ENCODE results near the gene RBM6.

Gene RBM6

DNA sequence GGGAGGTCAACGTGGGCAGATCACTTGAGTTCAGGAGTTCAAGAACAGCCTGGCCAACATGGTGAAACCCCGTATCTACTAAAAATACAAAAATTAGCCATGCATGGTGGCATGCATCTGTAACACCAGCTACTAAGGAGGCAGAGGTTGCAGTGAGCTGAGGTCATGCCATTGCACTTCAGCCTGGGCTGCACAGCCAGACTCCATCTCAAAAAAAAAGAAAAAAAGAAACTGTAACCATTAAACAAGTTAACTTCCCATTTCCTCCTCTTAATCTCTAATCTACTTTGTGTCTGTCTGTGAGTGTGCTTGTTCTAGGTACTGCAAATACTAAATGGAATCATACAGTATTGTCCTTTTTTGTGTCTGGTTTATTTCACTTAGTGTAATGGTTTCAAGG lies 2.7 kb downstream of the RBM6 start:
- H3K36me3 ChIP-seq (ENCODE audit: control insufficient read depth in 2 of 2, insufficient read depth in 1 of 2, low read length in 2 of 2): peaks cover 6 to 16% of the 10 kb centered on the region in 2 experiments; a peak in 2 of 3 replicates
- POLR2A ChIA-PET: no interaction called here
- H3K4me1 ChIP-seq (ENCODE audit: control insufficient read depth, insufficient read depth, low read length): no peaks in the 10 kb centered on the region
- TF ChIP-seq GLIS1 (tag by site-specific recombination; IDR thresholded peaks at IDR 0.05): no peak
- TF ChIP-seq ZBTB17 (tag by site-specific recombination; IDR thresholded peaks at IDR 0.05): no peak
- no peak for TF ChIP-seq EGR2 (tag by site-specific recombination; IDR thresholded peaks at IDR 0.05; ENCODE audit: low read depth)
- TF ChIP-seq GLI4 (tag by site-specific recombination; IDR thresholded peaks at IDR 0.05): no peak
- no peak for TF ChIP-seq ZNF560 (tag by site-specific recombination; IDR thresholded peaks at IDR 0.05; ENCODE audit: borderline replicate concordance)
- TF ChIP-seq KLF16 (tag by site-specific recombination; IDR thresholded peaks at IDR 0.05): no peak
- no peak overlapping the region for H3K4me3 ChIP-seq (ENCODE audit: low read depth, low read length)
- H3K27ac ChIP-seq (ENCODE audit: extremely low read depth, low read depth, low read length): no peak overlapping the region
- CTCF ChIA-PET: no interaction called here
- no peaks in the 10 kb centered on the region for H3K9me3 ChIP-seq (ENCODE audit: control insufficient read depth, insufficient read depth, low read depth, low read length)

DNA sequence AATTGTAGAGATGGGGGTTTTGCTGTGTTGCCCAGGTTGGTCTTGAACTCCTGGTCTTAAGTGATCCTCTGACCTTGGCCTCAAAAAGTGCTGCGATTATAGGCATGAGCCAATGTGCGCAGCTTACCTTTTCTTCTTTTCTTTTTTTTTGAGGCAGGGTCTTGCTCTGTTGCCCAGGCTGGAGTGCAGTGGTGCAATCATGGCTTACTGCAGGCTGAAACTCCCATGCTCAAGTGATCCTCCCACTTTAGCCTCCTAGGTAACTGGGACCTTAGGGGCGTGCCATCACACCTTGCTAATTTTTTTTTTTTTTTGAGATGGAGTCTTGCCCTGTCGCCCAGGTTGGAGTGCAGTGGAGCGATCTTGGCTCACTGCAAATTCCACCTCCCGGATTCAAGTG lies 13.0 kb downstream of the RBM6 start:
- no peak overlapping the region for H3K4me3 ChIP-seq (ENCODE audit: low read depth, low read length)
- no peaks in the 10 kb centered on the region; a peak in 1 of 3 replicates for H3K36me3 ChIP-seq (ENCODE audit: control insufficient read depth in 2 of 2, insufficient read depth in 1 of 2, low read length in 2 of 2)
- ChIA-PET CTCF (no interaction called here), POLR2A (no interaction called here)
- H3K4me1 ChIP-seq (ENCODE audit: control insufficient read depth, insufficient read depth, low read length): no peaks in the 10 kb centered on the region
- no peak overlapping the region for H3K27ac ChIP-seq (ENCODE audit: extremely low read depth, low read depth, low read length)
- no peaks in the 10 kb centered on the region for H3K9me3 ChIP-seq (ENCODE audit: control insufficient read depth, insufficient read depth, low read depth, low read length)
- peak; percentile 56; the same call in 1 of the 2 replicates for TF ChIP-seq ZNF121 (tag by site-specific recombination; IDR thresholded peaks at IDR 0.05)
- no peak for TF ChIP-seq ZNF239 (tag by site-specific recombination; IDR thresholded peaks at IDR 0.05)

DNA sequence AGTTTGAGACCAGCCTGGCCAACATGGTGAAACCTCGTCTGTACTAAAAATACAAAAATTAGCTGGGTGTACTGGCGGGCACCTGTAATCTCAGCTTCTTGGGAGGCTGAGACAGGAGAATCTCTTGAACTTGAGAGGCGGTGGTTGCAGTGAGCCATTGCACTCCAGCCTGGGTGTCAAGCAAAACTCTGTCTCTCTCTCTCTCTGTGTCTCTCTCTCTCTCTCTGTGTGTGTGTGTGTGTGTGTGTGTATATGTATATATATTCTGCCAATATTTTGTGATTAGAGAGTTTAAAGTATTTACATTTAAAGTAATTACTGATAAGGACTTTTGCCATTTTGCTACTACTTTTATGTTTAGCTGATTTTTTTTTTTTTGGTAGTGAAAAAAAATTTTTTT lies 15.7 kb downstream of the RBM6 start:
- H3K4me3 ChIP-seq (ENCODE audit: low read depth, low read length): no peak overlapping the region
- H3K27ac ChIP-seq (ENCODE audit: extremely low read depth, low read depth, low read length): no peak overlapping the region
- H3K9me3 ChIP-seq (ENCODE audit: control insufficient read depth, insufficient read depth, low read depth, low read length): no peaks in the 10 kb centered on the region
- CTCF ChIA-PET: no interaction called here
- H3K4me1 ChIP-seq (ENCODE audit: control insufficient read depth, insufficient read depth, low read length): 0 out of 2 replicates have a peak, but pooled peaks cover 3% of the 10 kb centered on the region
- no peaks in the 10 kb centered on the region; a peak in 1 of 3 replicates for H3K36me3 ChIP-seq (ENCODE audit: control insufficient read depth in 2 of 2, insufficient read depth in 1 of 2, low read length in 2 of 2)
- POLR2A ChIA-PET: interaction anchor here (0.7 kb wide), 1 partner anchor 1109 kb away, joined by 3 read pairs; no protein-coding TSS in a partner anchor
- TF ChIP-seq, protein P1, sequence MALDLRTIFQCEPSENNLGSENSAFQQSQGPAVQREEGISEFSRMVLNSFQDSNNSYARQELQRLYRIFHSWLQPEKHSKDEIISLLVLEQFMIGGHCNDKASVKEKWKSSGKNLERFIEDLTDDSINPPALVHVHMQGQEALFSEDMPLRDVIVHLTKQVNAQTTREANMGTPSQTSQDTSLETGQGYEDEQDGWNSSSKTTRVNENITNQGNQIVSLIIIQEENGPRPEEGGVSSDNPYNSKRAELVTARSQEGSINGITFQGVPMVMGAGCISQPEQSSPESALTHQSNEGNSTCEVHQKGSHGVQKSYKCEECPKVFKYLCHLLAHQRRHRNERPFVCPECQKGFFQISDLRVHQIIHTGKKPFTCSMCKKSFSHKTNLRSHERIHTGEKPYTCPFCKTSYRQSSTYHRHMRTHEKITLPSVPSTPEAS (tag by site-specific recombination; IDR thresholded peaks at IDR 0.05): peak; percentile 61
- TF ChIP-seq OSR2 (tag by site-specific recombination; IDR thresholded peaks at IDR 0.05) (0 out of 2 replicates have a peak, but pooled peaks have one; percentile 7), SP7 (tag by site-specific recombination; IDR thresholded peaks at IDR 0.05) (no peak)

DNA sequence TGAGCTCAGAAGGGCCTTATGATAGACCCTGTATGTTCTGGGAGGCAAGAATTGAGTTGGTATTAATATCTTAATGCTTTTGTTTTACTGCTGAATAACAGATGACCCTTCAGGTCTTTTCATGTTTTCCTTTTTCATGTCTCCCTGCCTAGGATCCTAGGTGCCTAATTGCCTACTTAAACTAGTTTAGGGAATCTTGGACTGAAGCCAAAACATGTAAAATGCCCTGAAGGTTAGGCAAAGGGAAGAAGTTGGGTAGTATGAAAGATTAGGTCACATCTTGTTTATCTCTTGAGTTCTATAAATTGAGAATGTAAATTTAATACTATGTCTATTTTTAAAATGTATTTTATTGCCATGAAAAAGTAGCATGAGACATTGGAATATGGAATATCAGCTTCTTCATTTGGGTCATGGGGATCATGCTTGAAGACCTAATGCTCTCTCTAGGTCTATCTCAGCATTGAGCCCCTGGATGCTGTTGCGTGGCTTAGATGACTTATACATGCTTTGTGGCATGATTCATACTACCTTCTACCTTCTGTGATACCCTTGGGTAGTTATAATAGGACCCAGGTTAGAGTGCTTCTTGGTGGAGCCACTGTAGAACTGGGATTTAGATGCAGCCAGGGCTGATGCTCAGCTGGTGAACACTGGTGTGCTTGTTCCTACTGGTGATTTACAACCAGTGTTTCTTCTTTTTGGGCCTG lies 26.4 kb downstream of the RBM6 start:
- TF ChIP-seq, protein P2, sequence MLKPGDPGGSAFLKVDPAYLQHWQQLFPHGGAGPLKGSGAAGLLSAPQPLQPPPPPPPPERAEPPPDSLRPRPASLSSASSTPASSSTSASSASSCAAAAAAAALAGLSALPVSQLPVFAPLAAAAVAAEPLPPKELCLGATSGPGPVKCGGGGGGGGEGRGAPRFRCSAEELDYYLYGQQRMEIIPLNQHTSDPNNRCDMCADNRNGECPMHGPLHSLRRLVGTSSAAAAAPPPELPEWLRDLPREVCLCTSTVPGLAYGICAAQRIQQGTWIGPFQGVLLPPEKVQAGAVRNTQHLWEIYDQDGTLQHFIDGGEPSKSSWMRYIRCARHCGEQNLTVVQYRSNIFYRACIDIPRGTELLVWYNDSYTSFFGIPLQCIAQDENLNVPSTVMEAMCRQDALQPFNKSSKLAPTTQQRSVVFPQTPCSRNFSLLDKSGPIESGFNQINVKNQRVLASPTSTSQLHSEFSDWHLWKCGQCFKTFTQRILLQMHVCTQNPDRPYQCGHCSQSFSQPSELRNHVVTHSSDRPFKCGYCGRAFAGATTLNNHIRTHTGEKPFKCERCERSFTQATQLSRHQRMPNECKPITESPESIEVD (tag by site-specific recombination; IDR thresholded peaks at IDR 0.05): peak; percentile 80
- TF ChIP-seq, protein P3, sequence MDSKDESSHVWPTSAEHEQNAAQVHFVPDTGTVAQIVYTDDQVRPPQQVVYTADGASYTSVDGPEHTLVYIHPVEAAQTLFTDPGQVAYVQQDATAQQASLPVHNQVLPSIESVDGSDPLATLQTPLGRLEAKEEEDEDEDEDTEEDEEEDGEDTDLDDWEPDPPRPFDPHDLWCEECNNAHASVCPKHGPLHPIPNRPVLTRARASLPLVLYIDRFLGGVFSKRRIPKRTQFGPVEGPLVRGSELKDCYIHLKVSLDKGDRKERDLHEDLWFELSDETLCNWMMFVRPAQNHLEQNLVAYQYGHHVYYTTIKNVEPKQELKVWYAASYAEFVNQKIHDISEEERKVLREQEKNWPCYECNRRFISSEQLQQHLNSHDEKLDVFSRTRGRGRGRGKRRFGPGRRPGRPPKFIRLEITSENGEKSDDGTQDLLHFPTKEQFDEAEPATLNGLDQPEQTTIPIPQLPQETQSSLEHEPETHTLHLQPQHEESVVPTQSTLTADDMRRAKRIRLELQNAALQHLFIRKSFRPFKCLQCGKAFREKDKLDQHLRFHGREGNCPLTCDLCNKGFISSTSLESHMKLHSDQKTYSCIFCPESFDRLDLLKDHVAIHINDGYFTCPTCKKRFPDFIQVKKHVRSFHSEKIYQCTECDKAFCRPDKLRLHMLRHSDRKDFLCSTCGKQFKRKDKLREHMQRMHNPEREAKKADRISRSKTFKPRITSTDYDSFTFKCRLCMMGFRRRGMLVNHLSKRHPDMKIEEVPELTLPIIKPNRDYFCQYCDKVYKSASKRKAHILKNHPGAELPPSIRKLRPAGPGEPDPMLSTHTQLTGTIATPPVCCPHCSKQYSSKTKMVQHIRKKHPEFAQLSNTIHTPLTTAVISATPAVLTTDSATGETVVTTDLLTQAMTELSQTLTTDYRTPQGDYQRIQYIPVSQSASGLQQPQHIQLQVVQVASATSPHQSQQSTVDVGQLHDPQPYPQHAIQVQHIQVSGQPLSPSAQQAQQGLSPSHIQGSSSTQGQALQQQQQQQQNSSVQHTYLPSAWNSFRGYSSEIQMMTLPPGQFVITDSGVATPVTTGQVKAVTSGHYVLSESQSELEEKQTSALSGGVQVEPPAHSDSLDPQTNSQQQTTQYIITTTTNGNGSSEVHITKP (tag by site-specific recombination; IDR thresholded peaks at IDR 0.05): no peak
- 0 out of 2 replicates have a peak, but pooled peaks have one; percentile 20 for TF ChIP-seq IKZF3 (tag by site-specific recombination; IDR thresholded peaks at IDR 0.05)
- Histone ChIP-seq H3K27ac (ENCODE audit: extremely low read depth, low read depth, low read length) (no peak overlapping the region), H3K9me3 (ENCODE audit: control insufficient read depth, insufficient read depth, low read depth, low read length) (no peaks in the 10 kb centered on the region), H3K4me3 (ENCODE audit: low read depth, low read length) (no peak overlapping the region), H3K4me1 (ENCODE audit: control insufficient read depth, insufficient read depth, low read length) (no peaks in the 10 kb centered on the region), H3K36me3 (ENCODE audit: control insufficient read depth in 2 of 2, insufficient read depth in 1 of 2, low read length in 2 of 2) (peaks cover 0 to 15% of the 10 kb centered on the region in 2 experiments; a peak in 2 of 3 replicates)
- POLR2A ChIA-PET: no interaction called here
- CTCF ChIA-PET: interaction anchor here (0.6 to 0.9 kb wide), 2 partner anchors 11 to 17 kb away, joined by 3 to 4 read pairs; no protein-coding TSS in a partner anchor

All from HEK293 (cell line).